Testis (tissue), 3 donors: Measurements from ENCODE around the gene ATG9B. TPM values are rescaled to one million over a fixed set of nuclear protein-coding genes. Genes with fewer than 3 reads are reported as not detected.

Source experiments
- DNase-seq: peaks from one replicate; pipeline ENCODE4 v3.0.0-alpha.2; 2019
- H3K27ac ChIP-seq, 2 donors: fragments of 200-600 bp; sonication (generic); one replicate each; pipeline ENCODE4 v1.5.1; 2019
- H3K27me3 ChIP-seq: fragments of 200-600 bp; sonication (generic); one replicate; pipeline ENCODE4 v1.5.1; 2019
- H3K36me3 ChIP-seq: fragments of 200-600 bp; sonication (generic); one replicate; pipeline ENCODE4 v1.5.1; 2017; ENCODE audit warnings: low read depth; ENCODE audit errors: missing control alignments
- H3K4me1 ChIP-seq: fragments of 200-600 bp; sonication (generic); one replicate; pipeline ENCODE4 v1.5.1; 2019
- H3K4me3 ChIP-seq, 2 donors: fragments of 200-600 bp; sonication (generic); one replicate each; pipeline ENCODE4 v1.5.1; 2017 to 2019
- H3K9me3 ChIP-seq: fragments of 200-600 bp; sonication (generic); one replicate; pipeline ENCODE4 v1.5.1; 2017
- CTCF ChIP-seq, 3 experiments: fragments of 450-650 bp in 2 of 3; fragments of 200-600 bp in 1 of 3; sonication (generic) in 1 of 3; IDR thresholded peaks; one replicate each; pipeline ENCODE4 v1.5.1; 2016 to 2019; ENCODE audit warnings: antibody characterized with exemption in 3 of 3, mild to moderate bottlenecking in 2 of 3, moderate library complexity in 1 of 3
- POLR2A ChIP-seq: fragments of 450-650 bp; IDR thresholded peaks from one replicate; pipeline ENCODE4 v1.6.1; 2017; ENCODE audit warnings: antibody characterized with exemption, mild to moderate bottlenecking, moderate library complexity
- WGBS, 2 donors: methylation state at CpG; one replicate each; pipeline ENCODE4 v1.1.5; 2018; 5-methylcytosine and 5-hydroxymethylcytosine counted together
- intact Hi-C: fragments of 100-400 bp; cut with DNase I; formaldehyde crosslinking; loops from one replicate; pipeline ENCODE4 v1.15.1; 2023; ENCODE audit warnings: low total_unique reads
- polyA plus RNA-seq: library from polyadenylated mRNA; stranded (reverse); fragments of 350-450 nt; fragmentation: Illumina TruSeq; extraction: RNeasy Lipid Tissue Mini Kit (QIAGEN cat#74804); gene quantifications from one replicate; pipeline ENCODE4 v1.2.3, GENCODE V29; 2014; ENCODE audit warnings: low read depth, low replicate concordance; ENCODE audit not compliant: insufficient read depth
- total RNA-seq, 2 donors: library from RNA; depleted of rRNA; stranded (reverse); fragments of >200 nt; gene quantifications; one replicate each; pipeline ENCODE4 v1.2.3, GENCODE V29; 2016

The ATG9B gene
- total and polyA plus RNA-seq, 3 donors from 2014 or later, result 14.9 to 29.7 (median 24.8) TPM

DNA sequence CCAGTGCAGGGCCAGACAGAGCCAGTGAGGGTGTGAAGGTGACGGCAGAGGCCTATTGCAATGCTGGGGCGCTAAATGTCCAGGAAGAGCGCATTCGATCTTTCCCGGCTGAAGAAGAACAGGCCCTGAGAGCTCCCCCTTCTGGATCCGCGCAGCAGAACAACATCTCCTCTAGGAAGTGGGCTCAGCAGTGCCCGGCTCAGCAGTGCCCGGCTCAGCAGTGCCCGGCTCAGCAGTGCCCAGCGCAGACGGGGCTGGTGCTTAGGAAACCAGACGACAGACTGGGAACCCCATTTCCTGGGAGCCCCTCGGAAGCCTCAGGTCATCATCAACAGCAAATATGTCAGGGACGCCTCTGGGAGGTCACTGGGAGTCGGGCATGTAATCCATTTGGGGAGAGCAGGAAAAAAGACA lies 38.2 kb downstream of the ATG9B start:
- Histone ChIP-seq H3K27ac (no peak overlapping the region), H3K27me3 (no peaks in the 10 kb centered on the region), H3K4me1 (peaks cover 17% of the 10 kb centered on the region), H3K9me3 (no peaks in the 10 kb centered on the region), H3K4me3 (no peak overlapping the region), H3K36me3 (no peaks in the 10 kb centered on the region)
- peak; percentile 85 for DNase-seq
- peak in 2 of 3 experiments; percentile 64 to 66 for TF ChIP-seq CTCF (IDR thresholded peaks at IDR 0.05)
- no peak for TF ChIP-seq POLR2A
- intact Hi-C loops, result loop anchor here (5.0 kb wide), 1 partner anchor 84 kb away; no protein-coding TSS in a partner anchor
- 27 to 55% methylated on average over 14 to 16 of the region's 16 CpGs for whole genome bisulfite sequencing, 2 donors

DNA sequence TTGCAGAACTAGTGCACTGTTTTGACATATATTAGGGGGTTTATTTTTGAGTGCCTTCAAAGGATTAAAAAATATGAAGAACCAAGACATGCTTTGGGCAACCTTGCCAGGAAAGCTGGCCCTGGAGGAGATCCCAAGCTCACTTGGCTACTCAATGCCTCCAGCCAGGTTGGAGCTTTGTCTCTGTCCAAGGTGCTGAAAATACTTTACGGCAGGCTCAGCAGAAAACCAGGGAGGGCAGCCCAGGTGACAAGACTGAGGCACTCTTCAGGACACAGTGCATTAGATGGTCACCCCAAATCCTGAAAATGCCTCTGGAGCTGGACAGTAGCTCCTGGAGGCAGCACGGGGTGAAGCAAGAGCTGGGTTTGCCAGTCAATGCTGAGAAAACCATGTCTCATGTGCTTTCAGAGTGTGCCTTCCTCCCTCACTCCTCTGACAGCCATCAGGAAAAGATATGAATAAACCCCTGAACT lies 40.4 kb downstream of the ATG9B start:
- WGBS, 2 donors, result 11 to 33% methylated on average over 2 of the region's 2 CpGs
- DNase-seq, result peak; percentile 62
- peaks cover 17% of the 10 kb centered on the region for H3K4me1 ChIP-seq

DNA sequence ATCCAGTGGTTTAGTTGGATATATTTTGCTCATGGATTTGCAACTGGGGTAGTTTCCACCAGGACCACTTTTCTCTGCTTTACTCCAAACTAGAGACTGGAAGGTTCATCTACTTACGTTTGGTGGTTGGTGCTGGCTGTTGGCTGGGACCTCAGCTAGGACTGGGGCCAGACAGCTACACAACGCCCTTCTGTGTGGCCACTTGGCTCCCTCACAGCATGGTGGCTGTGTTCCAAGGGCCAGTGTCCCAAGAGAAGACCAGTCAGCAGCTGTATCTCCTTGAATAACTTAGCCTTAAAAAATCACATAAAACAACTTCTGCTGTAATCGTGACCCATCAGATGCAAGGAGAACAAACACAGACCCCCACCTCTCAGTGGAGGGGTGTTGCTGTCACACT lies 41.9 kb downstream of the ATG9B start:
- peak; percentile 52 for DNase-seq
- H3K4me1 ChIP-seq, result peaks cover 12% of the 10 kb centered on the region
- no peaks in the 10 kb centered on the region for H3K27me3 ChIP-seq
- no peaks in the 10 kb centered on the region for H3K9me3 ChIP-seq
- no peak overlapping the region for H3K27ac ChIP-seq
- no peak overlapping the region for H3K4me3 ChIP-seq
- TF ChIP-seq CTCF (IDR thresholded peaks at IDR 0.05) (no peak), POLR2A (no peak)
- WGBS, 2 donors, result 13 to 30% methylated on average over 2 to 3 of the region's 3 CpGs
- intact Hi-C loops, result no loop called here
- no peaks in the 10 kb centered on the region for H3K36me3 ChIP-seq

More for the DNA sequence above, 40.4 kb downstream of the ATG9B start:
- no peaks in the 10 kb centered on the region for H3K36me3 ChIP-seq
- no peaks in the 10 kb centered on the region for H3K9me3 ChIP-seq
- no peaks in the 10 kb centered on the region for H3K27me3 ChIP-seq
- intact Hi-C loops, result no loop called here
- H3K4me3 ChIP-seq, result no peak overlapping the region
- no peak for TF ChIP-seq POLR2A
- no peak for TF ChIP-seq CTCF (IDR thresholded peaks at IDR 0.05)
- no peak overlapping the region for H3K27ac ChIP-seq

DNA sequence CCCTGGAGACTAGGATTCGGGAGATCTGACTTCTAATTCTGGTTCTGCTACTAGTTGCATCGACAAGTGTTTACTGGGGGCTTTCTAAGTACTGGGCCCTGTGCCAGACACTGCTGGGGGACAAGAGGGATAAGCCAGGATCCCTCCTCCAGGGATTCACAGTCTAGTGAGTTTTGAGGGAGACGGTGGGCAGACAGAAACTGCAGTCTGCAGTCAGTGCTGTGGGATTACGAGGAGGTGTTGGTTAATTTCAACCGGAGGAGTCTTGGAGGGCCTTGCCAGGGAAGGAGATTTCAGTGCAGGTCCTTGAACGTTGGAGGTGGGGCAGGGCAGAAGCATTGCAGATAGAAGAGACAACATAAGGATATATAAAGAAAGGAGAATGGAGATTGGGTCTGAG lies 42.6 kb downstream of the ATG9B start:
- intact Hi-C loops, result no loop called here
- Histone ChIP-seq H3K4me1 (peaks cover 19% of the 10 kb centered on the region), H3K27ac (no peak overlapping the region), H3K27me3 (no peaks in the 10 kb centered on the region), H3K9me3 (no peaks in the 10 kb centered on the region), H3K4me3 (no peak overlapping the region), H3K36me3 (no peaks in the 10 kb centered on the region)
- TF ChIP-seq CTCF (IDR thresholded peaks at IDR 0.05), result no peak
- no peak for TF ChIP-seq POLR2A
- DNase-seq, result no peak
- 42 to 57% methylated on average over 6 of the region's 6 CpGs for WGBS, 2 donors

GRCh38 chr7:150980663-150981062 lies 43.6 kb downstream of the ATG9B start:
- Histone ChIP-seq H3K27me3 (no peaks in the 10 kb centered on the region), H3K4me1 (peaks cover 28% of the 10 kb centered on the region), H3K27ac (peak overlapping the region in 1 of 2 donors; percentile 14), H3K36me3 (no peaks in the 10 kb centered on the region), H3K4me3 (no peak overlapping the region), H3K9me3 (no peaks in the 10 kb centered on the region)
- intact Hi-C loops, result no loop called here
- WGBS, 2 donors, result 28 to 55% methylated on average over 2 of the region's 2 CpGs
- TF ChIP-seq POLR2A, result no peak
- no peak for TF ChIP-seq CTCF (IDR thresholded peaks at IDR 0.05)
- no peak for DNase-seq
